22Rv1 (cell line): ENCODE results near the gene KRT6C.

Experiments used
- H3K27ac ChIP-seq: fragments of 450-650 bp; 2 replicates; pipeline ENCODE4 v1.5.1; 2017
- CTCF ChIP-seq: fragments of 450-650 bp; IDR thresholded peaks from 2 replicates; pipeline ENCODE4 v1.5.1; 2017; ENCODE audit warnings: mild to moderate bottlenecking
- ZFX ChIP-seq: fragments of 450-650 bp; IDR thresholded peaks from 2 replicates; pipeline ENCODE4 v1.6.1; 2017; ENCODE audit warnings: antibody characterized with exemption, borderline replicate concordance

Gene KRT6C

GRCh38 chr12:52441320-52441911, 32.2 kb downstream of the KRT6C start:
- no peak overlapping the region for H3K27ac ChIP-seq
- TF ChIP-seq ZFX (no peak), CTCF (no peak)

- no peak overlapping the region for H3K27ac ChIP-seq
- TF ChIP-seq ZFX = no peak
- no peak for TF ChIP-seq CTCF
Observed at GRCh38 chr12:52440821-52441319, 32.7 kb downstream of the KRT6C start.

- TF ChIP-seq ZFX = no peak
- no peak for TF ChIP-seq CTCF
- H3K27ac ChIP-seq = no peak overlapping the region
Observed at GRCh38 chr12:52439845-52440244, 33.8 kb downstream of the KRT6C start.

GRCh38 chr12:52439420-52439819, 34.2 kb downstream of the KRT6C start:
- no peak overlapping the region for H3K27ac ChIP-seq

GRCh38 chr12:52438305-52439301, 35.0 kb downstream of the KRT6C start:
- H3K27ac ChIP-seq = no peak overlapping the region
- TF ChIP-seq CTCF (no peak), ZFX (no peak)

More at GRCh38 chr12:52439420-52439819, 34.2 kb downstream of the KRT6C start:
- no peak for TF ChIP-seq CTCF

GRCh38 chr12:52437508-52437907, 36.1 kb downstream of the KRT6C start:
- TF ChIP-seq ZFX = no peak
- TF ChIP-seq CTCF = no peak
- H3K27ac ChIP-seq = no peak overlapping the region
